Activated CD4-positive, alpha-beta T cell treated with anti-CD3 and anti-CD28 coated beads for 1 hour (primary cell): ENCODE measurements around the gene OBSCN.
"Not testable (repeated sequence)": the region's sequence is repeated elsewhere in the genome, so short reads cannot be mapped to it uniquely, and the experiment has no call there.

ENCODE experiments used
- DNase-seq: peaks from one replicate; pipeline ENCODE4 v3.0.0-alpha.2; 2020

OBSCN gene

GRCh38 chr1:228214921-228215662, 7.2 kb downstream of the OBSCN start:
- no peak for DNase-seq

- no peak for DNase-seq
Observed at GRCh38 chr1:228215663-228216116, 7.8 kb downstream of the OBSCN start.

- no peak for DNase-seq
Observed at GRCh38 chr1:228216371-228217320, 8.8 kb downstream of the OBSCN start.

GRCh38 chr1:228217551-228218344, 9.9 kb downstream of the OBSCN start:
- no peak for DNase-seq

GRCh38 chr1:228218513-228219244, 10.8 kb downstream of the OBSCN start:
- DNase-seq = no peak

GRCh38 chr1:228219245-228219961, 11.6 kb downstream of the OBSCN start:
- DNase-seq = no peak

- DNase-seq = no peak
Observed at GRCh38 chr1:228219962-228220780, 12.3 kb downstream of the OBSCN start.

- not testable (repeated sequence) for DNase-seq
Observed at GRCh38 chr1:228221097-228221496, 13.3 kb downstream of the OBSCN start.

- no peak for DNase-seq
Observed at GRCh38 chr1:228222548-228222947, 14.7 kb downstream of the OBSCN start.

- no peak for DNase-seq
Observed at GRCh38 chr1:228224198-228225164, 16.6 kb downstream of the OBSCN start.

GRCh38 chr1:228225165-228225710, 17.4 kb downstream of the OBSCN start:
- no peak for DNase-seq

- no peak for DNase-seq
Observed at GRCh38 chr1:228225740-228226139, 17.9 kb downstream of the OBSCN start.

GRCh38 chr1:228226141-228226874, 18.5 kb downstream of the OBSCN start:
- no peak for DNase-seq

GRCh38 chr1:228226956-228227791, 19.3 kb downstream of the OBSCN start:
- DNase-seq = no peak

GRCh38 chr1:228228147-228228546, 20.3 kb downstream of the OBSCN start:
- not testable (repeated sequence) for DNase-seq

GRCh38 chr1:228228601-228229074, 20.8 kb downstream of the OBSCN start:
- DNase-seq = no peak

GRCh38 chr1:228231189-228231588, 23.3 kb downstream of the OBSCN start:
- no peak for DNase-seq
